Left lung (tissue), 10 donors: ENCODE data around the gene NCAM2. TPM values are rescaled to one million over a fixed set of nuclear protein-coding genes. Genes with fewer than 3 reads are reported as not detected.

Experiments
- ATAC-seq: fragments of 200-7000 bp; cut with Tn5 transposase; one replicate; pipeline ENCODE4 v1.9.1; 2020; ENCODE audit warnings: moderate library complexity
- DNase-seq, 4 donors: peaks; one replicate each; pipeline ENCODE4 v3.0.0-alpha.2; 2013 to 2020
- H3K27ac ChIP-seq, 2 donors: fragments of 200-600 bp; sonication (generic) in 1 of 2; one replicate each; pipeline versions ENCODE4 v1.5.0 to v1.8.0; 2020 to 2021
- H3K27me3 ChIP-seq, 2 donors: fragments of 200-600 bp; sonication (generic) in 1 of 2; one replicate each; pipeline versions ENCODE4 v1.5.0 to v1.8.0; 2020 to 2021
- H3K36me3 ChIP-seq, 2 donors: fragments of 200-600 bp; sonication (generic) in 1 of 2; one replicate each; pipeline versions ENCODE4 v1.5.0 to v1.8.0; 2020 to 2021
- H3K4me1 ChIP-seq, 2 donors: fragments of 200-600 bp; one replicate each; pipeline ENCODE4 v1.8.0; 2021
- H3K4me3 ChIP-seq, 2 donors: fragments of 200-600 bp; sonication (generic) in 1 of 2; one replicate each; pipeline versions ENCODE4 v1.5.0 to v1.8.0; 2020 to 2021; ENCODE audit warnings: mild to moderate bottlenecking in 1 of 2
- H3K9me3 ChIP-seq, 2 donors: fragments of 200-600 bp; sonication (generic) in 1 of 2; one replicate each; pipeline versions ENCODE4 v1.5.0 to v1.8.0; 2020 to 2021
- intact Hi-C, 2 donors: fragments of 100-400 bp; cut with DNase I; formaldehyde crosslinking; loops; one replicate each; pipeline versions ENCODE4 v1.11.2 to v1.14.2; 2022
- polyA plus RNA-seq, 6 donors: library from polyadenylated mRNA; unstranded; fragments of 120-200 nt; gene quantifications; one replicate each; pipeline ENCODE4 v1.2.1, GENCODE V29; 2013; ENCODE audit not compliant: insufficient read length in 6 of 6
- total RNA-seq, 2 donors: library from RNA; stranded (reverse); fragmentation: NEBNext Ultra II Directional; extraction: Animal tissue kit (Norgen Biotek cat#: 25700); gene quantifications; one replicate each; pipeline ENCODE4 v1.2.1, GENCODE V29; 2021
- TF ChIP-seq, protein P1 (sequence below), 2 donors: fragments of 200-600 bp; sonication (generic) in 1 of 2; IDR thresholded peaks; one replicate each; pipeline versions ENCODE4 v1.5.0 to v1.8.0; 2021; ENCODE audit warnings: antibody characterized with exemption in 2 of 2
- donor health status: DM: no; HTN: yes; CAD: no.
- donor health status: DM: no; HTN: no; CAD: no.

The NCAM2 gene
- total and polyA plus RNA-seq, 8 donors = 3.3 to 30.4 (median 4.6) TPM

DNA sequence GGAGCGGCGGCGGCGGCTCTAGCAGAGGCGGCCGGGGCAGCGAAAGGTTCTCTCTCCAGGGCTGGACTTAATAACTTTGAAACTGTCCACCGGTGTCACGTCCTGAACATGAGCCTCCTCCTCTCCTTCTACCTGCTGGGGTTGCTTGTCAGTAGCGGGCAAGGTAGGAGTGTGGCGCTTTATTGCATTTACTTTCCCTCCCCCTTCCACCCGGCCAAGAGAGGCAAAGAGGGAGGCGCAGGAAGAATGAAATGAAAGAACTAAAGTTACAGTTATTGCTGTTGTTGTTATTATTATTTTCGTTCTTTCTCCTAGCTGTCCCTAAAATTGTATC lies 214 bp downstream of the NCAM2 start:
- H3K9me3 ChIP-seq = no peaks in the 10 kb centered on the region
- peaks cover 0 to 41% of the 10 kb centered on the region in 2 donors for H3K27me3 ChIP-seq
- ATAC-seq = peak; percentile 55
- H3K4me1 ChIP-seq = peaks cover 0 to 21% of the 10 kb centered on the region in 2 donors
- TF ChIP-seq, protein P1, sequence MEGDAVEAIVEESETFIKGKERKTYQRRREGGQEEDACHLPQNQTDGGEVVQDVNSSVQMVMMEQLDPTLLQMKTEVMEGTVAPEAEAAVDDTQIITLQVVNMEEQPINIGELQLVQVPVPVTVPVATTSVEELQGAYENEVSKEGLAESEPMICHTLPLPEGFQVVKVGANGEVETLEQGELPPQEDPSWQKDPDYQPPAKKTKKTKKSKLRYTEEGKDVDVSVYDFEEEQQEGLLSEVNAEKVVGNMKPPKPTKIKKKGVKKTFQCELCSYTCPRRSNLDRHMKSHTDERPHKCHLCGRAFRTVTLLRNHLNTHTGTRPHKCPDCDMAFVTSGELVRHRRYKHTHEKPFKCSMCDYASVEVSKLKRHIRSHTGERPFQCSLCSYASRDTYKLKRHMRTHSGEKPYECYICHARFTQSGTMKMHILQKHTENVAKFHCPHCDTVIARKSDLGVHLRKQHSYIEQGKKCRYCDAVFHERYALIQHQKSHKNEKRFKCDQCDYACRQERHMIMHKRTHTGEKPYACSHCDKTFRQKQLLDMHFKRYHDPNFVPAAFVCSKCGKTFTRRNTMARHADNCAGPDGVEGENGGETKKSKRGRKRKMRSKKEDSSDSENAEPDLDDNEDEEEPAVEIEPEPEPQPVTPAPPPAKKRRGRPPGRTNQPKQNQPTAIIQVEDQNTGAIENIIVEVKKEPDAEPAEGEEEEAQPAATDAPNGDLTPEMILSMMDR (IDR thresholded peaks at IDR 0.05) = no peak
- H3K4me3 ChIP-seq = peak overlapping the region; percentile 44 to 53
- H3K36me3 ChIP-seq = no peaks in the 10 kb centered on the region
- DNase-seq = no peak
- intact Hi-C loops = no loop called here
- peak overlapping the region in 1 of 2 donors; percentile 58 for H3K27ac ChIP-seq

DNA sequence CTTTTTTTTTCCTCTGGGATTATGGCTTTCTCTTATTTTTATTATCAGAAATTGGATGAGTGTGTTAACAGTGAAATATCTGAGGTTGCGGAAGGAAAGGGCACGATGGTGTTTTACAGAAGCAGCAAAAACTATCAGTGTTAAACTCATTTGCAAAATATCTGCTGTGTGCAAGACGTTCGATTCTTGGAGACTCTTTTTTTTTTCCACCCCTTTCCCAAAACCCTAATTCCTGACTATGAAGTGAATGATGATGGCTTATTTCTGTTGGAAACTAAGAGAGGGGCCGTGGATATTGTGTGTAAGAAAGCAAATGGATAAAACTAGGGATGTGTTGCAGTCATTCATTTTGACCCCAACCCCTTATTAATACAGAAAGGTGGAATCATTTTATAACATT lies 677 bp downstream of the NCAM2 start:
- H3K4me1 ChIP-seq = peaks cover 0 to 21% of the 10 kb centered on the region in 2 donors
- peak overlapping the region in 1 of 2 donors; percentile 58 for H3K27ac ChIP-seq
- intact Hi-C loops = no loop called here
- H3K9me3 ChIP-seq = no peaks in the 10 kb centered on the region
- ATAC-seq (no peak), DNase-seq (no peak)
- H3K36me3 ChIP-seq = no peaks in the 10 kb centered on the region
- peak overlapping the region; percentile 44 to 53 for H3K4me3 ChIP-seq
- peaks cover 0 to 41% of the 10 kb centered on the region in 2 donors for H3K27me3 ChIP-seq
- TF ChIP-seq, protein P1 (IDR thresholded peaks at IDR 0.05) = no peak

DNA sequence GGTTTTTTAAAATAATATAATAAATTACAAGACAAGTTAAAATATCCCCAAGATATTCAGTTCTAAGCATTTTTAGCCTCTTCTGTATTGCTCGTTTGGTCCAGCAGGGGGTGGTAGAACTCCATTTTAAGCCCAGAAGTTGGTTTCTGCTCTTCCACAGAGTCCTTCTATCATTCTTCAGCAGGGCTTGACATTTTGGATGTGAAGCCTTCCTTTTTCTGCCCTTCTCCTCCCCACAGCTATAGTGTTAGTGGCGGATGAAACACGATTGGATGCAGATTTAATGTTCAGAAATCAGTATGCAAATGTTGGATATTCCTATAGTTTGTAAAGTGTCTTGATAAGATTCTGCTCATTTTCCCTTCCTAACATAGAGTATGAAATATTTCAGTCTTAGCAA lies 1.4 kb downstream of the NCAM2 start:
- DNase-seq (peak in 1 of 4 donors; percentile 65), ATAC-seq (peak; percentile 51)
- no peaks in the 10 kb centered on the region for H3K36me3 ChIP-seq
- TF ChIP-seq, protein P1 (IDR thresholded peaks at IDR 0.05) = peak; percentile 52 to 66
- peaks cover 0 to 41% of the 10 kb centered on the region in 2 donors for H3K27me3 ChIP-seq
- no peak overlapping the region for H3K27ac ChIP-seq
- H3K9me3 ChIP-seq = no peaks in the 10 kb centered on the region
- H3K4me1 ChIP-seq = peaks cover 0 to 21% of the 10 kb centered on the region in 2 donors
- intact Hi-C loops = no loop called here
- peak overlapping the region in 1 of 2 donors; percentile 44 for H3K4me3 ChIP-seq

DNA sequence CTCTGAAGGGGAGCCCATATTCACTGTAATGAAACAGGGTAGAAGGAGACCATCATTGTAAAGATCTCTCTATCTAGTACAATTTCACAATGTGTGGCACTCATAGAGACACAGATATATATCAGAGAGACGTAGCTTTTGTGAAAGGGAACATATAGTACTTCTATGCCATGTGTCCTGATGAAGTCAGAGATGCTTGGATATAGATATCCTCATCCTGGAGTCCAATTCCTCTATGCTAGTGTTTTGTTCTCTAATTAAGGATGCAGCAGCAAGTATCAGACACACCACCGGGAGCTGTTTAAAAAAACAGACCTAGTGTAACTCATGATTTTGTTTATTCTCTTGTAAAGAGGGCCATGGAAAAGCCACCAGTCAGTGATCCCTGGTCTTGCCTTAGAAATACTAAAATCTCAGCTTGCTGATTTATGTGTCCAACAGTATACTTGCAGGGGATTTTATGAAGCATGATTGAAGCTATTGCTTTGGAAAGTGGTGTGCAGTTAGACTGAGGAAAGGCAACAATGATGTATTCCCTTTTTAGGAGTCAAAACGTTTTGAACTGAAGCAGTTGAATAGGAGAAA lies 2.5 kb downstream of the NCAM2 start:
- TF ChIP-seq, protein P1 (IDR thresholded peaks at IDR 0.05) = no peak
- no peak overlapping the region for H3K4me3 ChIP-seq
- DNase-seq (no peak), ATAC-seq (no peak)
- H3K9me3 ChIP-seq = no peaks in the 10 kb centered on the region
- H3K4me1 ChIP-seq = peaks cover 0 to 21% of the 10 kb centered on the region in 2 donors
- peaks cover 0 to 41% of the 10 kb centered on the region in 2 donors for H3K27me3 ChIP-seq
- H3K27ac ChIP-seq = peak overlapping the region in 1 of 2 donors; percentile 14
- no peaks in the 10 kb centered on the region for H3K36me3 ChIP-seq
- intact Hi-C loops = no loop called here

DNA sequence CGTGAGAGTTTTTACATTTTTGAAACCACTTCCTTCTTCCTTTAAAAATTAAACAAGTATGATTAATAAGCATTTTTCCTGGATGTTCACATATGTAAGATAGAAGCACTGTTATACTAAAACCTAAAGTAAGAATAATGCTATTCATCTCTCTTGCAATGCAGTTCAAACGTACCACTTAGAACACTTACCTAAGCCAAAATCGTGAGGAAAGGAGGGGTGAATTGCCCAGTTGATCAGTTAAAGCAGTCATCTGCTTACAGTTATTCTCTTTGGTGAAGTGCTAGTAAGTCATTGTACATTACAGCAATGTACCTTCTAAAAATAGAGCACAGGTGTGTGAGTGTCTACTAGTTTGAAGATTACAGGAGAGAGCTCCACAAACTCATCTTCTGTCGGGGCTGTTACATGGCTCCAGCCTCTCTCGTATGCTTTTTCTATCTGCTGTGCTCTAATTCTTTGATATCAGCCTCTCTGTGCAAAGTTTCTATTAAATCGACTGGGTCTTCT lies 3.4 kb downstream of the NCAM2 start:
- TF ChIP-seq, protein P1 (IDR thresholded peaks at IDR 0.05) = no peak
- H3K27me3 ChIP-seq = peaks cover 0 to 36% of the 10 kb centered on the region in 2 donors
- H3K9me3 ChIP-seq = no peaks in the 10 kb centered on the region
- ATAC-seq = no peak
- intact Hi-C loops = no loop called here
- no peak for DNase-seq
- H3K4me3 ChIP-seq = no peak overlapping the region
- H3K36me3 ChIP-seq = no peaks in the 10 kb centered on the region
- H3K4me1 ChIP-seq = peaks cover 0 to 21% of the 10 kb centered on the region in 2 donors
- no peak overlapping the region for H3K27ac ChIP-seq
